CD4-positive, CD25-positive, alpha-beta regulatory T cell (primary cell): ENCODE results near the gene MAN1A1. TPM values are rescaled to one million over a fixed set of nuclear protein-coding genes. Genes with fewer than 3 reads are reported as not detected.
A peak's percentile ranks its signal among the peaks of the same experiment; 100 is the strongest.
"Not testable (repeated sequence)": the region's sequence is repeated elsewhere in the genome, so short reads cannot be mapped to it uniquely, and the experiment has no call there.

ENCODE experiments used
- ATAC-seq, 2 donors: fragments of 150-1000 bp; cut with Tn5 transposase; one replicate each; pipeline ENCODE4 v1.10.0; 2021; ENCODE audit warnings: low read depth in 2 of 2, moderate number of reproducible peaks in 2 of 2, moderate library complexity in 1 of 2
- DNase-seq, 3 donors: peaks; one replicate each; pipeline versions ENCODE4 v3.0.0 to v3.0.0-alpha.2; 2012 to 2022; ENCODE audit warnings: mixed read lengths in 1 of 3
- H3K27ac ChIP-seq: one replicate; pipeline ENCODE4 v1.7.0; 2013; ENCODE audit warnings: mild to moderate bottlenecking, low read length; ENCODE audit not compliant: insufficient read depth, poor library complexity, severe bottlenecking
- H3K27me3 ChIP-seq: one replicate; pipeline ENCODE4 v1.7.0; 2013; ENCODE audit warnings: low read length; ENCODE audit not compliant: control insufficient read depth, insufficient read depth
- H3K36me3 ChIP-seq: one replicate; pipeline ENCODE4 v1.7.0; 2013; ENCODE audit warnings: mild to moderate bottlenecking, low read length, moderate library complexity; ENCODE audit not compliant: control insufficient read depth, insufficient read depth
- H3K4me1 ChIP-seq: 2 replicates; pipeline ENCODE4 v1.7.0; 2013; ENCODE audit warnings: mild to moderate bottlenecking, low read length; ENCODE audit not compliant: insufficient read depth, control insufficient read depth, poor library complexity, severe bottlenecking
- H3K4me3 ChIP-seq: one replicate; pipeline ENCODE4 v1.7.0; 2013; ENCODE audit warnings: low read depth, mild to moderate bottlenecking, low read length, moderate library complexity
- H3K9me3 ChIP-seq, 2 experiments: 1 replicate in 1 of 2; 2 replicates in 1 of 2; pipeline ENCODE4 v1.7.0; 2013; ENCODE audit warnings: low read length in 2 of 2, mild to moderate bottlenecking in 1 of 2, moderate library complexity in 1 of 2; ENCODE audit not compliant: control insufficient read depth in 2 of 2
- H3K27ac Mint-ChIP-seq, 3 donors: one replicate each; pipeline ENCODE4 v1.8.0; 2020 to 2022; ENCODE audit warnings: mild to moderate bottlenecking in 3 of 3, mixed read lengths in 3 of 3, moderate library complexity in 2 of 3
- H3K27me3 Mint-ChIP-seq: one replicate; pipeline ENCODE4 v1.8.0; 2022; ENCODE audit warnings: mild to moderate bottlenecking, mixed read lengths
- H3K36me3 Mint-ChIP-seq: one replicate; pipeline ENCODE4 v1.8.0; 2020; ENCODE audit warnings: mixed read lengths
- H3K4me1 Mint-ChIP-seq, 4 donors: one replicate each; pipeline ENCODE4 v1.8.0; 2020 to 2022; ENCODE audit warnings: mixed read lengths in 4 of 4, mild to moderate bottlenecking in 1 of 4
- H3K4me3 Mint-ChIP-seq, 4 donors: one replicate each; pipeline ENCODE4 v1.8.0; 2020 to 2022; ENCODE audit warnings: mild to moderate bottlenecking in 4 of 4, mixed read lengths in 4 of 4, moderate library complexity in 3 of 4
- H3K9me3 Mint-ChIP-seq, 7 donors: one replicate each; pipeline ENCODE4 v1.8.0; 2020 to 2022; ENCODE audit warnings: mixed read lengths in 7 of 7, mild to moderate bottlenecking in 3 of 7, moderate library complexity in 2 of 7
- polyA plus RNA-seq, 4 donors: library from polyadenylated mRNA; unstranded; fragments of 300-500 nt; fragmentation: Illumina TruSeq; gene quantifications; one replicate each; pipeline ENCODE4 v1.2.3, GENCODE V29; 2021
- total RNA-seq: library from RNA; stranded (reverse); gene quantifications from one replicate; pipeline ENCODE4 v1.2.3, GENCODE V29; 2022

Gene MAN1A1
- total RNA-seq (13.6 TPM), polyA plus RNA-seq (10 to 100 TPM; 10.7 to 20.6 (median 13.1) TPM)

DNA sequence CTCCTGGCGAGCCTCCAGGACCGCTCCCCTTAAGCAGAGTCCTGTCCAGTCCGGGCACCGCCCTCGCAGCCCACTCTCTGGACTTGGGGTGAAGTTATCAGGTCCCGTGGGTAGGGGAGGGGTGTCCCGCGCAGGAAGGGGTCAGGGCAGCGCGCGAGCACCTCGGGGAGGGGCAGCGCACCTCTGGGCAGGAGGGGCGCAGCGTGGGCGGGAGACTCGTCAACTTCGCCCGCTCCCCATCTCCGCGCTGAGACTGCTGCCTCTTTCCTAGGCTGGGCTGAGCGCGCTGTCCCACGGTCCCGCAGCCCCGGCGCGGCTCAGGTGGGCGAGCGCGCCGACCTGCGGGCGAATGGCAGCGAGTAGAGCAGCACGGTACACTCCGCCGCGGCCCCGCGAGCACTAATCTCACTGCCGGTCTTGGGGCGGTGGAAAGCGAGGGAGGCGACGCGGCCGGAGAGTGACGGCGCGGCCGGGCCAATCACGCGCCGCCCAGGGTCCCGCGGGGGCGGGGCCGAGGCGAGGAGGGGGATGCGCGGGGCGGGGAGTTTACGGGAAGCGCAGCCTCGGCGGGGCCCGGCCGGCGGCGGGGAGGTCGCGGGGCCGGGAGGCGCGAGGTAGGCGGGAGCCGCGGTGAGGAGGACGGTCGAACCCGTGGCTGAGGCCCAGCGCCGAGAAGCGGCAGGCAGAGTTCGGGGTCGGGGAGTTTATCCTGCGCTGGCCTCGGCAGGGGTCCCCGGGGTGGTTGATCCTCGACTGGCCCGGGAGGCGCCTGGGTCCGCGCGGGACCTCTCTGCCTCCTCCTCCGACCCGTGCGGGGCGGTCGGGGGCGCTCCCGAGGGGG lies at the start of gene MAN1A1:
Gene MAN1A1, minus strand, starts transcription at position 401 of the 841 bp plus-strand sequence. CDS start 696 bp downstream, outside the sequence.
- Mint-ChIP-seq H3K27ac (peak within 1 kb of the TSS; percentile 63 to 89 (median 81)), H3K36me3 (no peaks in the 10 kb centered on the region)

DNA sequence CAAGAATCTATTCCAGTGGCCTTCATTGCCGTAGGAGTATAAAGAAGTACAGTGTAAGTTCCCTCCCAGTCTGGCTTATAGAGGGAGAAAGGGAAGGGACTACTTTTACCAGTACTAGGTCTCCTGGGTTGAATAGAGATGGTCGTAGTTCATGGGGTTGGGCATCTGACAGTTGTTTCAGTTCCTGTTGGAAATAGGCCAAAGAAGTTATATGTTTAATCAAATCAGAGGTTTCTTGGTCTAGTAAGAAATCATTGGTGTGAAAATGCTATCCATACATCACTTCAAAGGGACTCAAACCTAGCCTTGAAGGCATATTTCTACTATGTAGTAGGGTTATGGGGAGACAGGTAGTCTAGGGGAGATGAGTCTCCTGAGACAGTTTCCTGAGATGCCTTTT lies 45.6 kb upstream of the MAN1A1 start:
- Histone ChIP-seq H3K4me1 (no peaks in the 10 kb centered on the region), H3K27me3 (no peaks in the 10 kb centered on the region), H3K9me3 (peaks cover 5 to 14% of the 10 kb centered on the region in 2 experiments), H3K27ac (no peak overlapping the region), H3K4me3 (no peak overlapping the region), H3K36me3 (no peaks in the 10 kb centered on the region)
- Mint-ChIP-seq H3K36me3 (peaks cover 5% of the 10 kb centered on the region), H3K4me1 (no peaks in the 10 kb centered on the region), H3K9me3 (peaks cover 0 to 6% (median 1%) of the 10 kb centered on the region in 7 donors), H3K4me3 (no peak overlapping the region), H3K27ac (no peak overlapping the region), H3K27me3 (no peaks in the 10 kb centered on the region)
- ATAC-seq (no peak), DNase-seq (no peak)

More for the DNA sequence above, at the start of gene MAN1A1:
- Histone ChIP-seq H3K27ac (peak within 1 kb of the TSS; percentile 76), H3K27me3 (no peaks in the 10 kb centered on the region), H3K9me3 (no peaks in the 10 kb centered on the region), H3K4me1 (peaks cover 35% of the 10 kb centered on the region), H3K36me3 (no peaks in the 10 kb centered on the region), H3K4me3 (peak within 1 kb of the TSS; percentile 99)
- Mint-ChIP-seq H3K27me3 (no peaks in the 10 kb centered on the region), H3K4me1 (peaks cover 29 to 61% (median 42%) of the 10 kb centered on the region in 4 donors), H3K9me3 (no peaks in the 10 kb centered on the region), H3K4me3 (peak within 1 kb of the TSS; percentile 82 to 97 (median 87))
- DNase-seq (peak; percentile 81 to 92 (median 91)), ATAC-seq (peak; percentile 93 to 94)

DNA sequence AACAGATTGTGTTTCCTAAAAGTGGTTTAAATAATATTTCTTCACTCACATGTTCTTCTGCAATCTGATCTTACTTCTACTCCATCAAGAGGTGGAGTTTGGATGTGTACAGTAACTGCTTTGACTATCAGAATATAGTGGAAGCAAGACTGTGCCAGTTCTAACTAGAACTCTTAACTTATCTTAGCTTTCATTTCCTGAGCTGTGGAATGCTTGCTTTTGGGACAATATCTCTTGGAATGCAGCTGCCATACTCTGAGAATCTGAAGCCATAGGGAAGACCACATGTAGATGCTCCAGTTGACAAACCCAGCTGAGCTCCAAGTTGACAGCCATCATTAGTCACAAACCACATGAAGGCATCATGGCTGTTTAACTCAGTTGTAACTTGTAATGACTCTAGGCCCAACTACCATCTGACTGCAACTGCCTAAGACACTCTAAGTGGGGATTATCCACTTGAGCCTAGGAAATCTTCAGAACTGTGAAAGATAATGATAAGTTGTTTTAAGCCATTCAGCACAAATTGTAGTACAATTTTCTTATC lies 40.8 kb upstream of the MAN1A1 start:
- DNase-seq = no peak
- no peak for ATAC-seq

DNA sequence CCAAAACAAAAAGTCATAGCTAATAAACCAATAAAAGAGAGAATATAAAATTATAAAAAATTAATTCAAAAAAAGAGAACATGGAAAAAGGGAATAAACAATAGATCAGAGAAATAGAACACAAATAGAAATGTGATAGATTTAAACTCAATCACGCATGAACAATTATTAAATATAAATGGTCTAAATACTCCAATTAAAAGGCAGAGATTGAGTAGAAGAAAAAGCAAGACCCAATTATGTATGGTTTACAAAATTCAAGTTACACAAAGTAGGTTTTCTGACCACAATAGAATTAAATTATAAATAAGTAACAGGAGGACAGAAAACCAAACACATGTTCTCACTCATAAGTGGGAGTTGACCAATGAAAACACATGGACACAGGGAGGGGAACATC lies 36.4 kb upstream of the MAN1A1 start:
- peaks cover 0 to 20% (median 9%) of the 10 kb centered on the region in 7 donors for H3K9me3 Mint-ChIP-seq
- peaks cover 11% of the 10 kb centered on the region for H3K36me3 Mint-ChIP-seq
- peaks cover 0 to 6% of the 10 kb centered on the region in 2 experiments for H3K9me3 ChIP-seq

More for the DNA sequence above, 40.8 kb upstream of the MAN1A1 start:
- Mint-ChIP-seq H3K4me3 (no peak overlapping the region), H3K27ac (no peak overlapping the region), H3K9me3 (peaks cover 0 to 7% (median 2%) of the 10 kb centered on the region in 7 donors), H3K4me1 (no peaks in the 10 kb centered on the region), H3K36me3 (no peaks in the 10 kb centered on the region), H3K27me3 (no peaks in the 10 kb centered on the region)
- no peaks in the 10 kb centered on the region for H3K27me3 ChIP-seq
- no peaks in the 10 kb centered on the region for H3K4me1 ChIP-seq
- no peak overlapping the region for H3K27ac ChIP-seq
- H3K36me3 ChIP-seq = no peaks in the 10 kb centered on the region
- no peak overlapping the region for H3K4me3 ChIP-seq
- peaks cover 0 to 6% of the 10 kb centered on the region in 2 experiments for H3K9me3 ChIP-seq

DNA sequence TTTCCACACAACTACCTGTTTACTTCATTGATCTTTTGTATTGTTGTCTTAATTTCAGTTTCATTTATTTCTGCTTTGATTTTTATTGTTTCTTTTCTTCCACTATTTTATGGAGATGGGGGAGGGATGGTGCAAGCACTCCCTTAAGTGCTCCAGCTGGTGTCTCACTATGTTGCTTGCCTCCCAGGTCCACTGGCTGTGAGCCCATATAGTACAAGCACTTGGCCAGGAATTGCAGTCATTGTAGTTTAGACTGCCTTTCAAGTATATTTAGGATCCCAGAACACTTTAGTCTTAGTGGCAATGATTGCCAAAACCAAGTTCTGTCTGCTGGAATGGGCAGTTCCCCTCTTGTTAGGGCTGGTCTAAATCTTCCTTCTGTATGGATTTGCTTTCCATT lies 34.9 kb upstream of the MAN1A1 start:
- H3K4me3 Mint-ChIP-seq = no peak overlapping the region
- no peak overlapping the region for H3K27ac Mint-ChIP-seq
- Histone ChIP-seq H3K4me1 (no peaks in the 10 kb centered on the region), H3K27me3 (no peaks in the 10 kb centered on the region), H3K36me3 (no peaks in the 10 kb centered on the region), H3K4me3 (no peak overlapping the region), H3K27ac (no peak overlapping the region), H3K9me3 (peaks cover 0 to 16% of the 10 kb centered on the region in 2 experiments)
- H3K27me3 Mint-ChIP-seq = no peaks in the 10 kb centered on the region
- DNase-seq (no peak), ATAC-seq (no peak)
- peaks cover 0 to 5% (median 0%) of the 10 kb centered on the region in 4 donors for H3K4me1 Mint-ChIP-seq
- peaks cover 11% of the 10 kb centered on the region for H3K36me3 Mint-ChIP-seq
- H3K9me3 Mint-ChIP-seq = peaks cover 7 to 32% (median 11%) of the 10 kb centered on the region in 7 donors

More for the DNA sequence above, 36.4 kb upstream of the MAN1A1 start:
- H3K4me3 ChIP-seq = no peak overlapping the region
- H3K27me3 ChIP-seq = no peaks in the 10 kb centered on the region
- ATAC-seq = no peak
- H3K36me3 ChIP-seq = no peaks in the 10 kb centered on the region
- no peak for DNase-seq
- no peaks in the 10 kb centered on the region for H3K27me3 Mint-ChIP-seq
- peaks cover 0 to 5% (median 0%) of the 10 kb centered on the region in 4 donors for H3K4me1 Mint-ChIP-seq
- no peak overlapping the region for H3K4me3 Mint-ChIP-seq
- no peaks in the 10 kb centered on the region for H3K4me1 ChIP-seq
- H3K27ac Mint-ChIP-seq = no peak overlapping the region
- no peak overlapping the region for H3K27ac ChIP-seq

DNA sequence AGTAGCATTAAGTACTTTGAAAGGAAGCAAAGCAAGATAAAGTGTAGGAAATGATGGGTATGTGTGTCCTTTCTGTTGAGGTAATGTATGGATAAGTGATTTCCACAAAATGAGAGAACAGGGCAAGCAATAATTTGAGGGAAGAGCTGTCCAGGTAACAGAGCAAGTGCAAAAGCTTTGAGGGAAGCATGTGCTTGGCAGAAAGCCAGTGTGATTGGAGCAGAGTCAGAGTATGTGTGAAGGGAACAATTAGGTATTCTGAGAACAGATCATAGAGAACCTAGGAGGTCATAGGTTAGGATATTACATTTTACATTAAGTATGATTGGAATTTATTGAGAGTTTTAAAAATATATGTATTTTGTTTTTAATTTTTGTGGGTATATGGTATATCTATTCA lies 30.2 kb upstream of the MAN1A1 start:
- no peak overlapping the region for H3K27ac Mint-ChIP-seq
- no peak for ATAC-seq
- Histone ChIP-seq H3K4me3 (no peak overlapping the region), H3K27ac (no peak overlapping the region), H3K36me3 (no peaks in the 10 kb centered on the region), H3K4me1 (no peaks in the 10 kb centered on the region), H3K9me3 (peaks cover 0 to 11% of the 10 kb centered on the region in 2 experiments), H3K27me3 (no peaks in the 10 kb centered on the region)
- H3K27me3 Mint-ChIP-seq = no peaks in the 10 kb centered on the region
- no peak for DNase-seq
- no peak overlapping the region for H3K4me3 Mint-ChIP-seq
- H3K36me3 Mint-ChIP-seq = peaks cover 11% of the 10 kb centered on the region
- H3K9me3 Mint-ChIP-seq = peaks cover 7 to 26% (median 13%) of the 10 kb centered on the region in 7 donors
- H3K4me1 Mint-ChIP-seq = peaks cover 0 to 9% (median 0%) of the 10 kb centered on the region in 4 donors

DNA sequence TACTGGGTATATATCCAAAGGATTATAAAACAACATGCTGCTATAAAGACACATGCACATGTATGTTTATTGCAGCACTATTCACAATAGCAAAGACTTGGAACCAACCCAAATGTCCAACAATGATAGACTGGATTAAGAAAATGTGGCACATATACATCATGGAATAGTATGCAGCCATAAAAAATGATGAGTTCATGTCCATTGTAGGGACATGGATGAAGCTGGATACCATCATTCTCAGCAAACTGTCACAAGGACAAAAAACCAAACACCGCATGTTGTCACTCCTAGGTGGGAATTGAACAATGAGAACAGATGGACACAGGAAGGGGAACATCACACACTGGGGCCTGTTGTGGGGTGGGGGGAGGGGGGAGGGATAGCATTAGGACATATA lies 27.5 kb upstream of the MAN1A1 start:
- ATAC-seq, H3K4me3 ChIP-seq, H3K36me3 Mint-ChIP-seq, H3K4me3 Mint-ChIP-seq, H3K27ac ChIP-seq, DNase-seq, H3K27me3 Mint-ChIP-seq, H3K27me3 ChIP-seq, H3K36me3 ChIP-seq, H3K4me1 ChIP-seq, H3K4me1 Mint-ChIP-seq, H3K27ac Mint-ChIP-seq: not testable (repeated sequence)
- peaks cover 0 to 11% of the 10 kb centered on the region in 2 experiments for H3K9me3 ChIP-seq
- peaks cover 3 to 20% (median 11%) of the 10 kb centered on the region in 7 donors for H3K9me3 Mint-ChIP-seq
